Suprapubic skin (tissue), 3 donors: Measurements from ENCODE around the gene VASP.

ENCODE experiments used
- CTCF ChIP-seq, 2 donors: fragments of 200-600 bp in 1 of 2; fragments of 450-650 bp in 1 of 2; sonication (generic) in 1 of 2; IDR thresholded peaks; one replicate each; pipeline ENCODE4 v1.5.1; 2016 to 2019; ENCODE audit warnings: antibody characterized with exemption in 2 of 2, mild to moderate bottlenecking in 1 of 2, moderate library complexity in 1 of 2
- POLR2AphosphoS5 ChIP-seq, 3 donors: sonication (generic); formaldehyde crosslinking; IDR thresholded peaks; one replicate each; pipeline ENCODE4 v1.6.1; 2017; ENCODE audit warnings: antibody characterized with exemption in 3 of 3

DNA sequence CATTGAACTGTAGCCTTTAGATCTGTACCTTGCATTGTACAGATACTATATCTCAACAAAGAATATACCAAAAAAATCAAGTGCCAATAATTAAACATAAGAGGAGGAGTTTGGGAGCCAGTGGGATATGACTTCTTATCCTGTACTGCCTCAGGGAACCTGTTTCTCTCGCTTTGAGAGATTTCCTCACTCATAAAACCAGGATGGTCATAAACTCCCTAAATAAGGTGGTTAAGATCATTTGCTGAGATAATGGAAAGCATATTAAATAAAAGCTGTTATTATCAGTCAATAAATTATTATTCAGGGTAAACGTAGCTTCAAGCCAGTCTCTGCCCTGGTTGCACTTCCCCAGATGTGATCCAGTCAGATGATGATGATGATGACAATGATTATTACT, 60.3 kb downstream of the VASP start:
- TF ChIP-seq POLR2AphosphoS5 (IDR thresholded peaks at IDR 0.05), result no peak
- no peak for TF ChIP-seq CTCF (IDR thresholded peaks at IDR 0.05)
